HFFc6 (cell line): ENCODE data around the gene SEL1L3. TPM values are rescaled to one million over a fixed set of nuclear protein-coding genes. Genes with fewer than 3 reads are reported as not detected.

Experiments
- DNase-seq: peaks from one replicate; pipeline ENCODE4 v3.0.0-alpha.2; 2018
- H3K27ac Mint-ChIP-seq: 2 replicates; pipeline ENCODE4 v1.8.0; 2020; ENCODE audit warnings: mild to moderate bottlenecking, mixed read lengths
- H3K27me3 Mint-ChIP-seq: 2 replicates; pipeline ENCODE4 v1.8.0; 2021; ENCODE audit warnings: mild to moderate bottlenecking, moderate library complexity, mixed read lengths; ENCODE audit not compliant: insufficient read depth
- H3K36me3 Mint-ChIP-seq: 2 replicates; pipeline ENCODE4 v1.8.0; 2021; ENCODE audit warnings: low read depth, mixed read lengths
- H3K4me1 Mint-ChIP-seq: 2 replicates; pipeline ENCODE4 v1.8.0; 2020; ENCODE audit warnings: low read depth, mixed read lengths
- H3K4me3 Mint-ChIP-seq: 2 replicates; pipeline ENCODE4 v1.8.0; 2020; ENCODE audit warnings: mild to moderate bottlenecking, moderate library complexity, mixed read lengths
- H3K9me3 Mint-ChIP-seq: 2 replicates; pipeline ENCODE4 v1.8.0; 2020; ENCODE audit warnings: mild to moderate bottlenecking, mixed read lengths
- CTCF ChIP-seq: fragments of 200-600 bp; sonication (generic); IDR thresholded peaks from 2 replicates; pipeline ENCODE4 v1.5.0; 2021; ENCODE audit warnings: antibody characterized with exemption, mild to moderate bottlenecking
- total RNA-seq, 6 experiments: library from RNA; stranded (reverse); fragmentation: NEBNext Ultra II Directional; extraction: Animal tissue kit (Norgen Biotek cat#: 25700); gene quantifications; 2 replicates in 1 of 6; 3 replicates in 5 of 6; pipeline ENCODE4 v1.2.3, GENCODE V29; 2021

The SEL1L3 gene
- total RNA-seq, 6 experiments from 2014 or later = 24.5 to 35.4 (median 31.1) TPM

DNA sequence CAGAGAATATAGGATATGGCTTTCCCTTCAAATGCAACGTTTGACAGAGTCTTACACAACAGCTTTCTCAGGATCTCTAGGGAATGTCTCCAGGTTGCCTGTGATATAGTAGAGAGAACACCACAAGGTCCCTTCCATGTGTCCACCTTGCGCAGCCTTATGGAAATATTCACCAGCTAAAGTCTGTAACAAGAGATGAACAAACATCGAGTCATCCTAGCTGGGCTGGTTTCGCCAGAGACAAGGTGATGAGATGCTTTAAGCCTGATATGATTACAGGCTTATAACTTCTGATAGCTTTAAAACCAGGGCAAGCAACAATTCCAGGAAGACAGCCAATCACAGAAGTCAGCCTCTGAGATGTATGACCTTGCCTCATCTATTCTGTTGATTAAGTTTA lies 83.8 kb downstream of the SEL1L3 start:
- DNase-seq = peak; percentile 42

DNA sequence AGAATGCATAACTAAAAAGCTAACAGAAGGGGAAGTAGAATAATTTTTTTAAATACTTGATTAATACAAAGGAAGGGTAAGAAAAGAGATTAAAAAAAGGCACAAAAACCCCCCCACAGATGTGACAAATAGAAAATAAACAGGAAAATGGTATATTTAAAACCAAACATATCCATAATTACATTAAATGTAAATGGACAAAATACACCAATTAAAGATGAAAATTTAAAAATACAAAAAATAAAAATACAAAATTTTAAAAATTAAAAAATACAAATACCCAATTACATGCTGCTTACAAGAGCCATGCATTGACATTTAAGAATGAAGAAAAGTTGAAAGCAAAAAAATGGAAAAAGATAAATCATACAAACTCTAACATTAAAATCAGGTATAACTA lies 86.0 kb downstream of the SEL1L3 start:
- no peaks in the 10 kb centered on the region; the same call in 1 of the 2 replicates for H3K27me3 Mint-ChIP-seq

More for the DNA sequence above, 83.8 kb downstream of the SEL1L3 start:
- no peak overlapping the region for H3K27ac Mint-ChIP-seq
- TF ChIP-seq CTCF = no peak
- no peak overlapping the region for H3K4me3 Mint-ChIP-seq
- peaks cover 12% of the 10 kb centered on the region for H3K36me3 Mint-ChIP-seq
- peaks cover 2% of the 10 kb centered on the region; the same call in 1 of the 2 replicates for H3K27me3 Mint-ChIP-seq
- H3K4me1 Mint-ChIP-seq = peaks cover 29% of the 10 kb centered on the region
- no peaks in the 10 kb centered on the region for H3K9me3 Mint-ChIP-seq

GRCh38 chr4:25775166-25775565 lies 87.6 kb downstream of the SEL1L3 start:
- 0 out of 2 replicates have a peak overlapping the region, but pooled peaks have one; percentile 12 for H3K4me3 Mint-ChIP-seq
- TF ChIP-seq CTCF = no peak
- no peak for DNase-seq
- H3K27me3 Mint-ChIP-seq = no peaks in the 10 kb centered on the region; the same call in 1 of the 2 replicates
- no peaks in the 10 kb centered on the region for H3K9me3 Mint-ChIP-seq
- H3K27ac Mint-ChIP-seq = peak overlapping the region; percentile 37
- peaks cover 47% of the 10 kb centered on the region for H3K4me1 Mint-ChIP-seq
- H3K36me3 Mint-ChIP-seq = peaks cover 9% of the 10 kb centered on the region

More for the DNA sequence above, 86.0 kb downstream of the SEL1L3 start:
- H3K4me1 Mint-ChIP-seq = peaks cover 34% of the 10 kb centered on the region
- TF ChIP-seq CTCF = no peak
- no peak overlapping the region for H3K27ac Mint-ChIP-seq
- H3K4me3 Mint-ChIP-seq = no peak overlapping the region
- H3K36me3 Mint-ChIP-seq = peaks cover 12% of the 10 kb centered on the region
- DNase-seq = no peak
- no peaks in the 10 kb centered on the region for H3K9me3 Mint-ChIP-seq

- no peaks in the 10 kb centered on the region; the same call in 1 of the 2 replicates for H3K27me3 Mint-ChIP-seq
- no peak overlapping the region for H3K27ac Mint-ChIP-seq
- no peaks in the 10 kb centered on the region for H3K9me3 Mint-ChIP-seq
- peaks cover 46% of the 10 kb centered on the region for H3K4me1 Mint-ChIP-seq
- no peak for TF ChIP-seq CTCF
- peaks cover 7% of the 10 kb centered on the region; the same call in 1 of the 2 replicates for H3K36me3 Mint-ChIP-seq
- H3K4me3 Mint-ChIP-seq = no peak overlapping the region
- no peak for DNase-seq
These were observed 89.4 kb downstream of the SEL1L3 start for GRCh38 chr4:25773358-25773757.

- Mint-ChIP-seq H3K27me3 (no peaks in the 10 kb centered on the region; the same call in 1 of the 2 replicates), H3K27ac (no peak overlapping the region), H3K4me3 (no peak overlapping the region), H3K9me3 (no peaks in the 10 kb centered on the region), H3K4me1 (peaks cover 46% of the 10 kb centered on the region), H3K36me3 (no peaks in the 10 kb centered on the region)
- no peak for TF ChIP-seq CTCF
- no peak for DNase-seq
These were observed 91.1 kb downstream of the SEL1L3 start for GRCh38 chr4:25771672-25772071.
